ENCODE data around the gene ABLIM2.

Gene ABLIM2

DNA sequence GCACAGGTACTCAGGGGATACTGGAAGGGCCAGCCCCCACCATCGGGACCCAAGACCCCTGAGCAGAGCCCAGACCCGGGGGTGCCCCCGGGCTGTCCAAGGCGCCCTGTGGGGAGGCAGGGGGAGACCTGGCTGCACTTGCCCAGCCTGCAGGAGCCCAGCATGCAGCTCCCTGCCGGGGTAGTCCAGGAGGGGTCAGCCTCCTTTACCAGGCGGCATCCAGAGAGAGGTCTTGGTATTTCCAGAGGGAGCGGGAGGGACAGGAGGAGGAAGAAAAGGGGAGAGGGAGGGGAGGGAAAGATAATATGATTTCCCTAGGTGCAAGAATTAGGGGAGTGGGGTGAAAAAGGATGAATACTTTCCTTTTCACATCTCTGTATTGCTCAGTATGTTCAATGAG, 97.5 kb downstream of the ABLIM2 start:
- TF ChIP-seq CTCF (conservative IDR thresholded peaks at IDR 0.05; ENCODE audit: low read depth, low read length) = no peak
- no peak overlapping the region for H3K4me3 ChIP-seq (ENCODE audit: low read length)
- no peak for DNase-seq (ENCODE audit: low read depth)

- no peak for DNase-seq (ENCODE audit: low read depth)
- no peak for TF ChIP-seq CTCF (conservative IDR thresholded peaks at IDR 0.05; ENCODE audit: low read depth, low read length)
- no peak overlapping the region for H3K4me3 ChIP-seq (ENCODE audit: low read length)
These were observed 98.0 kb downstream of the ABLIM2 start for GRCh38 chr4:8060632-8061031.

- no peak for TF ChIP-seq CTCF (conservative IDR thresholded peaks at IDR 0.05; ENCODE audit: low read depth, low read length)
- H3K4me3 ChIP-seq (ENCODE audit: low read length) = no peak overlapping the region
- DNase-seq (ENCODE audit: low read depth) = no peak
These were observed 100.6 kb downstream of the ABLIM2 start for GRCh38 chr4:8058031-8058479.

GRCh38 chr4:8055206-8055605, 103.4 kb downstream of the ABLIM2 start:
- no peak for TF ChIP-seq CTCF (conservative IDR thresholded peaks at IDR 0.05; ENCODE audit: low read depth, low read length)
- no peak overlapping the region for H3K4me3 ChIP-seq (ENCODE audit: low read length)
- DNase-seq (ENCODE audit: low read depth) = no peak

DNA sequence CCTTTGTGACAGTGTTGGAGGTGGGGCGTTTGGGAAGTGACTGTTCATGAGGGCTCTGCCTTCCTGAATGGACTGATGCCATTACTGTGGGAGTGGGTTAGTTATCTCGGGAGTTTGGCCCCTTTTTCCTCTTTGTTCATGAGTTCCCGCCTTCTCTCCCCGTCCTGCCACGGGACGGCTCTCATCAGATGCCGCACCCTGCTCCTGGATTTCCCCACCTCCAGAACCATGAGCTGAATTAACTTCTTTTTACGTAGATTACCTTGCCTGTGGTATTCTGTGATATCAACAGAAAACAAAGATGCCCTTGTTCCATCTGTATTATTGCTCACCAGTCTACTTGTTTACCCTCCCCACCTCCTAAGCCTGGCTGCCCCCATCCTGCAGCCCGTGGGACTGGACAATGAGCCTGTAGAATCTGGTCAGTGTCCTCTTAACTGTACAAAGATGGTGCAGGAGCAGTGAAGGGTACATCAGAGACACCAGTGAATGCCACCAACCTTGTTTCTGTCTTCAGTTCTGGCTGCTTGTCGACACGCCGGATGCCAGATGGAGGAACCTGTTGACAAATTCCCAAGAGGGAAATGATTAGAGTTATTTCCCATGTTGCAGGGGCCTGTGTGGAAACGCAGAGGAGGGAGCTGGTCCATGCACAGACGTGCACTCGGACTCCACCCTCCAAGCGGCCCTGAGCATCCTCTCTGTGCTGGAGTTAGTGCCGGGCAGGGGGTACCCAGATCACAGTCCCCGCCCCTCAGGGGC, 104.7 kb downstream of the ABLIM2 start:
- TF ChIP-seq CTCF (conservative IDR thresholded peaks at IDR 0.05; ENCODE audit: low read depth, low read length) = no peak
- H3K4me3 ChIP-seq (ENCODE audit: low read length) = no peak overlapping the region
- DNase-seq (ENCODE audit: low read depth) = no peak

- TF ChIP-seq CTCF (conservative IDR thresholded peaks at IDR 0.05; ENCODE audit: low read depth, low read length) = no peak
- H3K4me3 ChIP-seq (ENCODE audit: low read length) = no peak overlapping the region
- no peak for DNase-seq (ENCODE audit: low read depth)
These were observed 106.4 kb downstream of the ABLIM2 start for GRCh38 chr4:8052160-8052691.

GRCh38 chr4:8051644-8052043, 107.0 kb downstream of the ABLIM2 start:
- no peak overlapping the region for H3K4me3 ChIP-seq (ENCODE audit: low read length)
- no peak for DNase-seq (ENCODE audit: low read depth)
- TF ChIP-seq CTCF (conservative IDR thresholded peaks at IDR 0.05; ENCODE audit: low read depth, low read length) = no peak

All from retinal pigment epithelial cell (primary cell).